ENCODE data around the gene KRTAP24-1.

Gene KRTAP24-1

GRCh38 chr21:30233228-30234020, 49.3 kb downstream of the KRTAP24-1 start:
- DNase-seq = no peak

GRCh38 chr21:30232011-30232410, 50.7 kb downstream of the KRTAP24-1 start:
- DNase-seq = no peak
